ENCODE measurements around the gene ATG7. TPM values are rescaled to one million over a fixed set of nuclear protein-coding genes. Genes with fewer than 3 reads are reported as not detected.

Gene ATG7
- total and polyA plus RNA-seq, 12 donors, result 9.1 to 118 (median 40.0) TPM

DNA sequence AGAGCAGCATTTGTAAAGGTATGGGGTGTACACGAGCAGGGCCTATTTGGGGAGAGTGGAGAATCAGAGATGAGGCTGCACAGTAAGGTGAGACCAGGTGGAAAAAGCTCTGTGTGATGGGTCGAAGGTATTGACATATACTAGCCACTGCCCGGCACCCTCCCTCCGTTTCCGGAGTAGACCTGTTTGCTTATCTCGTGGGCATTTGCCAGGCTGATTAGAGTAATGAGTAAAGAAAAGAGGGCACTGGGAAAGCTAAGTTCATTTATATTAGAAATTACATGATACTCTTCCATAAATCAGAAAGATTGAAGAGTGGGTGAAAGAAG, 46.2 kb upstream of the ATG7 start:
- intact Hi-C loops (cut with DNase I), result no loop called here

DNA sequence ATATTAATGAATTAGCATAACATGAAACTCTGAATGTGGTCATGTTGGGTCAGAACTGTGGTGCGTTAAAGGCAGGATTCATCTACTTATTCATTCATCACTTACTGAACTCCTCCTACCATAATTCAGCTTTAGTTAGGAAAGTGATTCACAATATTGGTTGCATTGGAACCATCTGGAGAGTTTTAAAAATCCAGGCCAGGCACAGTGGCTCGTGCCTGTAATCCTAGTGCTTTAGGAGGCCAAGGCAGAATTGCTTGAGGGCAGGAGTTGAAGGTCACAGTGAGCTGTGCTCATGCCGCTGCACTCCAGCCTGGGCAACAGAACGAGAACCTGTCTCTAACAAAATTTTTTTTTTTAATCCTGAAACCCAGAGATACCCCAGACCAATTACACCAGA, 44.2 kb upstream of the ATG7 start:
- intact Hi-C loops (cut with DNase I), result no loop called here
- Histone ChIP-seq H3K27ac (peak overlapping the region in 1 of 5 donors; percentile 34), H3K4me3 (no peak overlapping the region), H3K9me3 (replicated peaks in 1 of 3) (no peaks in the 10 kb centered on the region), H3K4me1 (replicated peaks in 1 of 2) (peaks cover 0 to 4% of the 10 kb centered on the region in 2 donors), H3K27me3 (no peaks in the 10 kb centered on the region), H3K36me3 (replicated peaks in 1 of 2) (no peaks in the 10 kb centered on the region)
- 42 to 76% (median 53%) methylated on average over 4 of the region's 4 CpGs for WGBS, 4 donors
- DNase-seq, result peak in 3 of 7 donors; percentile 20 to 57 (median 38)
- TF ChIP-seq, protein P1, sequence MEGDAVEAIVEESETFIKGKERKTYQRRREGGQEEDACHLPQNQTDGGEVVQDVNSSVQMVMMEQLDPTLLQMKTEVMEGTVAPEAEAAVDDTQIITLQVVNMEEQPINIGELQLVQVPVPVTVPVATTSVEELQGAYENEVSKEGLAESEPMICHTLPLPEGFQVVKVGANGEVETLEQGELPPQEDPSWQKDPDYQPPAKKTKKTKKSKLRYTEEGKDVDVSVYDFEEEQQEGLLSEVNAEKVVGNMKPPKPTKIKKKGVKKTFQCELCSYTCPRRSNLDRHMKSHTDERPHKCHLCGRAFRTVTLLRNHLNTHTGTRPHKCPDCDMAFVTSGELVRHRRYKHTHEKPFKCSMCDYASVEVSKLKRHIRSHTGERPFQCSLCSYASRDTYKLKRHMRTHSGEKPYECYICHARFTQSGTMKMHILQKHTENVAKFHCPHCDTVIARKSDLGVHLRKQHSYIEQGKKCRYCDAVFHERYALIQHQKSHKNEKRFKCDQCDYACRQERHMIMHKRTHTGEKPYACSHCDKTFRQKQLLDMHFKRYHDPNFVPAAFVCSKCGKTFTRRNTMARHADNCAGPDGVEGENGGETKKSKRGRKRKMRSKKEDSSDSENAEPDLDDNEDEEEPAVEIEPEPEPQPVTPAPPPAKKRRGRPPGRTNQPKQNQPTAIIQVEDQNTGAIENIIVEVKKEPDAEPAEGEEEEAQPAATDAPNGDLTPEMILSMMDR (IDR thresholded peaks at IDR 0.05), result no peak
- TF ChIP-seq POLR2A (IDR thresholded peaks at IDR 0.05), result no peak

More for the DNA sequence above, 46.2 kb upstream of the ATG7 start:
- H3K27me3 ChIP-seq, result no peaks in the 10 kb centered on the region
- H3K4me3 ChIP-seq, result peak overlapping the region in 1 of 4 donors; percentile 26
- H3K4me1 ChIP-seq (replicated peaks in 1 of 2), result peaks cover 0 to 4% of the 10 kb centered on the region in 2 donors
- DNase-seq, result peak in 1 of 7 donors; percentile 48
- H3K9me3 ChIP-seq (replicated peaks in 1 of 3), result no peaks in the 10 kb centered on the region
- H3K27ac ChIP-seq, result peak overlapping the region in 2 of 5 donors; percentile 36 to 80
- H3K36me3 ChIP-seq (replicated peaks in 1 of 2), result no peaks in the 10 kb centered on the region
- 77 to 83% (median 80%) methylated on average over 6 of the region's 6 CpGs for WGBS, 4 donors
- TF ChIP-seq, protein P1 (IDR thresholded peaks at IDR 0.05), result no peak
- TF ChIP-seq POLR2A (IDR thresholded peaks at IDR 0.05), result no peak

DNA sequence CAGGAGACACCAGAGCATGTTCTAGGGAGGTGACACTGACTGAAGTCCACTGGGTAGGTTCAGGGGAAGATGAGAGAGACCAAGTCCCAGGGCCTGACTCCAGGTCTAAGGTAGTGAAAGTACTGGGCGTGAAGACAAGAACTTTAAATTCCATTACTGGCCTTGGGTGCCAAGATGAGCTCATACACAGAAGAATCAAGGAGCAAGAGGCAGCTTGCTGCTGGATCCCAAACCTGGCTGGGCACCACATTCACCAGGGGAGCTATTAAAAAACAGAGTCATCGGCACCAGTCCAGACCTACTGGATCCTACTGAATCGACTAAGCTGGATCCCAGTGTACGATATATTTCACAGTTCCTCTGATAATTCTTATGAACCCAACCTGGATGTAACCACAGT, 42.1 kb upstream of the ATG7 start:
- H3K27me3 ChIP-seq, result no peaks in the 10 kb centered on the region
- H3K4me3 ChIP-seq, result no peak overlapping the region
- H3K36me3 ChIP-seq (replicated peaks in 1 of 2), result no peaks in the 10 kb centered on the region
- intact Hi-C loops (cut with DNase I), result loop anchor here in 1 of 2 donors (5.0 kb wide), 1 partner anchor 107 kb away; no protein-coding TSS in a partner anchor
- H3K27ac ChIP-seq, result no peak overlapping the region
- TF ChIP-seq, protein P1 (IDR thresholded peaks at IDR 0.05), result no peak
- TF ChIP-seq POLR2A (IDR thresholded peaks at IDR 0.05), result no peak
- WGBS, 4 donors, result 89 to 95% (median 94%) methylated on average over 3 to 4 of the region's 4 CpGs
- H3K4me1 ChIP-seq (replicated peaks in 1 of 2), result peaks cover 0 to 4% of the 10 kb centered on the region in 2 donors
- DNase-seq, result peak in 1 of 7 donors; percentile 30
- H3K9me3 ChIP-seq (replicated peaks in 1 of 3), result no peaks in the 10 kb centered on the region

DNA sequence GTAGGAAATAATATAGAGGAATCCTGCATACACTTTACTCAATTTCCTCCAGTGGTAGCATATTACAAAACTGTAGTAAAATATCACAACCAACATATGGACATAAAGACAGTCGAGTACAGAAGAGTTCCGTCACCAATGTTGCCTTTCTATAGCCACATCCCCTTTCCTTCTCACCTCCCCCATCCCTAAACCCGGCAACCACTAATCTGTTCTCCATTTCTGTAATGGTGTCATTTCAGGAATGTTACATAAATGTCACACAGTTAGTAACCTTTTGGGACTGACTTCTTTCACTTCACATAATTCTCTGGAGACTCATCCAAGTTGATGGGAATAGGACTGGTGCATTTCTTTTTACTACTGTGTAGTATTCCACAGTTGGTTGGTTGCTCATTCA, 41.4 kb upstream of the ATG7 start:
- Histone ChIP-seq H3K4me1 (replicated peaks in 1 of 2) (peaks cover 0 to 4% of the 10 kb centered on the region in 2 donors), H3K36me3 (replicated peaks in 1 of 2) (no peaks in the 10 kb centered on the region), H3K27me3 (no peaks in the 10 kb centered on the region), H3K4me3 (no peak overlapping the region), H3K27ac (no peak overlapping the region), H3K9me3 (replicated peaks in 1 of 3) (no peaks in the 10 kb centered on the region)
- no peak for TF ChIP-seq POLR2A (IDR thresholded peaks at IDR 0.05)
- TF ChIP-seq, protein P1 (IDR thresholded peaks at IDR 0.05), result no peak
- 45 to 74% (median 54%) methylated on average over 3 of the region's 3 CpGs for WGBS, 4 donors
- DNase-seq, result no peak
- intact Hi-C loops (cut with DNase I), result loop anchor here in 1 of 2 donors (5.0 kb wide), 1 partner anchor 106 kb away; no protein-coding TSS in a partner anchor
